Activated CD4-positive, alpha-beta T cell treated with anti-CD3 and anti-CD28 coated beads for 4 hours (primary cell): ENCODE measurements around the gene USP31.

Source experiments
- DNase-seq, 2 donors: peaks; one replicate each; pipeline ENCODE4 v3.0.0-alpha.2; 2020

Gene USP31

GRCh38 chr16:23085949-23086348 is 63.3 kb downstream of the USP31 start:
- no peak for DNase-seq

DNA sequence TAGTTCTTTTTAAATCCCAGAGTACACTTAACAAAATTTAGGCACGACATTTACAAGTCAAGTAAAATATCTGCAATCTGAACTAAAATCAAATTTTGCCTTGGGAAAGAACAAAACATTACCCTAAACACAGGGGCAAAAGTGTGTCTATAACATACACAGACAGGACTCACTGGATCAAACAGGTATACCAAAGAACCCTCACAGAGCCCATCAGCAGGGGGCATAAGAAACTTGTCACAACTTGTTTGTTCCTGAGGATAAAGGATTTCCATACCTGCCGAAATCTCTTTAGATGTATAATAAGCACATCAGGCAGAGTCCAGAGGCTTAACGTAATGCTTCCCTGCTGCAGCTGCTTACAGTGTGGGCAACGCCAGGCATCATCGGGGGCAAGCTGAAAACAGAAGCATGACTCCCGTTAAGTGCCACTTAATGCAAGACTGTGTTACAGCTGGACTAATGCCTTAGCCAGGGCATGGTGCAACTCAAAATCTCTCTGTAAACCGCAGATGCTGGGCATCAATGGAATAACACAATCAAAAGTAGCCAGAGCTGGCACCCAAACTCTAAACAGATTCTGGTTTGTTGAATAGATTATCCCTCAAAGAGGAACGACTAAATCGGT is 67.0 kb downstream of the USP31 start:
- DNase-seq, result no peak

DNA sequence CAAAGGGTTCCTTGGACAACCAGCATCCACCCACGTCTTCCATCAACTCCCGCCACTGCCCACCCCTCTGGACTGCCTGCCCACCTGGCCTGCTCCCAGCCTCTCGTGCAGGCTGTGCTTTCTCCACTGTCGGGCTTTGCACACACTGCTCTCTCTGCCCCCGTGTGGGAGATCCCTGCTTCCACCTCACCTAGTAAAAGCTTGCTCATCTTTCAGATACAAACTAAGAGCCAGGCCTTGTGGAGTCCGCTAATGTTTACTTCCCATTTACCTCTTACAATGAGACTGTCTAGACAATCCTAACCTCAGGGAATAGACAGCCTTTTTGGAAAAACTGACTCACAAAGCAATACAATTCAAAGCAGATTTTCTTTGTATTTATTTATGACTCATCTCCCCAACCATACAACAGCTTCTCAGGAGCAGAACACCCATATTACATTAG is 67.6 kb downstream of the USP31 start:
- peak in 1 of 2 donors; percentile 4 for DNase-seq

DNA sequence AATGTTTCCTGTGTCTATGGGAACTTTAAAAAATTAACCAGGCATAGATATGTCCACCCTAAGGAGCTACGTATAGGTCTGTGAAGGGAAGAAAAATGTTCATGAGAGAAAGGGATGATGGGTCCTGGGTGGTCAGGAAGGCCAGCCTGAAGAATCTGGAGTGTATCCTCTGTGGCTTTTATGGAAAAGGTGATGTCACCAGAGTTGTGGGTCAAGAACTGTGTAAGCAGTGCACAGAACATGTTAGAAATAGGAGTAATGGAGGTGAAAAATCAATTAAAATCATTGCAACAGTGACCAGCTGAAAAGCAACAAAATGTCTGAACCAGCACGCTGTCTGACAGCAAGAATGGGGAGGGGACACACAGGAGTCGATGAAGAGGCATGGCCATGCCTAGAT is 68.5 kb downstream of the USP31 start:
- DNase-seq, result no peak

DNA sequence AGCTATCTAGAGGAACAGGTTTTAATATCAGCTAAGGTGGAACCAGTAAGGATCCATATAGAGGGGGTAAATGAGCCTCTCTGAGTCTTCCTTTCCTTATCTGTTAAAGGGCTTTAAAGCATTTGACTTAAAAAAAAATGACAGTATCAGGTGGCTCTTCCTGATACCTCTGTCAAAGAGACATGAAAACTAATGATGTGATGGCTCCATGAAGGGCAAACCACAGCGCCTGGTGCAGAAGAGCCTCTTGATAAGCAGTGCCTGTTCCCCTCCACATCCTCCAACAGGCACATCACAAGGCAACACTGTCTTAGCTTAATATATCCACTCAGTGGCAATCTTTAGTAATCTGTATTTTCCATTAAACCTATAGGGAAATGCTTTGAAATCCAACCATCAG is 68.9 kb downstream of the USP31 start:
- DNase-seq, result no peak

GRCh38 chr16:23079675-23080301 is 69.5 kb downstream of the USP31 start:
- no peak for DNase-seq

DNA sequence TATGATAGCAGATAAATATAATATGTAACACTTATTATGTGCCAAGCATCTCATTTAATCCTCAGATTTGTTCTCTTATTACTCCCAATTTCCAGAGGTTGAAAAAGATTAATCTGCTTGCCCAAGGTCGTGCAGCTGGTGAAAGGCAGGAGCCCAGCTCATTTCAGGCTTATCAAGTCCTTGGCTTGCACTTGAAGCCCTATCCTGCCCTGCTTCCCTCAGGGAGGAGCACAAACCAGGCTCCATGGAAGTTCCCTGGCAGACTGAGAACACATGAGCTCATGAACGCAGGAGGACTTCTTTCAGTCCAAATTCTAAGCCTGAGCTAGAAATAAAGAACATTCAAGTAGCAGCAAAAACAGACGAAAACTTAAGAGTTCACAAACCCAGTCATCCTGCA is 74.8 kb downstream of the USP31 start:
- DNase-seq, result no peak

DNA sequence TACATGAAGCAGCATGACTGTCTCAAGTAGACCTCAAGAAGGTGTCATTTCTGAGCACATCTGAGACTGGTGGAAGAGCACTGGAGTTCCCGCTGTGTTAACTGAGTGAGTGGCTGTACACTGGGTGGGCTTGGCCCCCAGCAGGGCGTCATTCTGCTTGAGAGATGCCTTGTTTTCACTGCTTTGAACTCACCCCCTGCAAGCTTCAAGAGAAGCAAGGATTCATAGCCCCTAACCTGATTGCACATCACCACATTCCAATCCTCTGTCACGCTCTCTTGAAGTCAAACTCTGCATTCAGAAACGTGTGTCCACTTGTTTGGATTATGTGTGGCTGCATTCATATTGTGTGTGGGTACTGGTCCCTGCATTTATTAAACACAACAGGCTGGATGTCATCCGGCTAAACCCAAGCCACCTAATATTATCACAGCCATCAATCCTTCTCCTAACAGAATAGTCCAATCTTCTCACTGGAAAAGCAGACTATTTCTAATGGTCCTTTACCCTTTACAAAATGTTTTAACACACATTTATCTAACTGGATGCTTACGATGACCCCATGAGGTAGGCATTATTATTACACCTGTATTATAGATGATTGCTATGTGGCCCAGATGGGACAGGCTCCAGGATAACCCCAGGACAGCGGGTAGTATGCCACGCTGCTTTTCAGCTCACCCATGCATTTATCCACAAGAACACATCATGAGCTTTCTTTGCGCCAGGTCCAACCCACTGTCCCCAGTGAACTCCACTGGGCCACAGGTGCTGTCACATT is 76.3 kb downstream of the USP31 start:
- no peak for DNase-seq

DNA sequence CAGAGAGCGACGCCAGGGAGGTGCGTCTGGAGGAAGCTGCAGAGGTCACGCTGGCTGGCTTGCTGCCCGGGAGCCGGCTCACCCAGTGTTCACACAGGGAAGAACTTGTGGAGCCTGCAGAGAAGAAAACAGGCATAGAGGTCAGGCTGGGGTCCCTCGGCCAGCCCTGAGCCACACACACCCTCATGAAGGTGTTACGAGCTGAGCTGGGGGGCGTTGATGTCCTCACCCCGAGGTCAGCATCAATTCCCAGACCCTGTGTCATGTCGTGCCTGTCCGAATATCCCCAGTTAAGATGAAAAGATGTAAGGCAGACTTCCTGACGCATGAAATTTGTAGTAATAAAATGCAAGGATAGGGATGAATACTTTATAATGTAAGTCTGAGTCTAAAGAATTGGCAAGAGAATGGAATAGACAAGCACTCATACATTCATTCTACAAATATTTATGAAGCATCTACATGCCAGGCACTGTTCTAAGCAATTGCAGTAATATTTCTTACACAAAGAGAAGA is 77.1 kb downstream of the USP31 start:
- DNase-seq, result no peak

DNA sequence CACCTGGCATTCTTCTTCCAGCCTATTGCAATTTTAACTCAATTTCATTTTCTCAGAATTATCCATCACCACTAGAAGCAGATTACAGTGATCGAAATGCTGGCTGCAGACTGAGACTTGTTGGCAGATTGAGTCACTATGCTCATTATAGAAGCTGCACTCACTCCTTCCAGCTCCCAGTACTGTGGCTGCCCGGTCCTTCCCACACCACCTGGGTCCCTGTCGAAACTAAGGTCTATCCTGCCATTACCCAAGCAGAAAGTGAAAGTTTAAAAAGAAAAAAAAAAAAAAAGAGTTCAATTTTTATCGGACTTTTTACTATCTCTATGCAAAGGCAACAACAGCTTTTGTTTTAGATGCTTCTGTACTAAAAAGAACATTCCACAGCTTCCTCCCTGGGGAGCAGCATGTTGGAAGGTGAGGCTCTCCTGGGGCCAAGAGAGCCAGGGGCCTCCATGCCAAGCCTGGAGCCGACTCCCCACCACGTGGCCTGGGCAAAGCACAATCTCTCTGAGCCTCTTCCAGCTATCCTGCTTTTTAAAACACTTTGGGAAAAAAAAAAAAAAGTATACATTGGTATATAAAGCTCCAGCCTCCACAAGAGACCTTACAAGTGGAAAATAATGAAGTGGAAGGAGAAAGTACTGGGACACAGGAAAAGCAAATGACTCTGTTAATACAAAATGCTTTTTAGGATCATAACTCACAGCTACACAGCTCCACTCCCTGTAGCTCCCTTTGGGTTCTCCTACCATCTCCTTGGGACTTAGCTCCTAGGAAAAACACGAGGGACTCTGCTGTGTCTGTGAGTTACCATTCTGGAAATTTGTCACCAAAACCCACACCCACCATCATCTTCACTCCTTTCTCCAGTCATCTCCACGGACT is 77.8 kb downstream of the USP31 start:
- DNase-seq, result no peak

DNA sequence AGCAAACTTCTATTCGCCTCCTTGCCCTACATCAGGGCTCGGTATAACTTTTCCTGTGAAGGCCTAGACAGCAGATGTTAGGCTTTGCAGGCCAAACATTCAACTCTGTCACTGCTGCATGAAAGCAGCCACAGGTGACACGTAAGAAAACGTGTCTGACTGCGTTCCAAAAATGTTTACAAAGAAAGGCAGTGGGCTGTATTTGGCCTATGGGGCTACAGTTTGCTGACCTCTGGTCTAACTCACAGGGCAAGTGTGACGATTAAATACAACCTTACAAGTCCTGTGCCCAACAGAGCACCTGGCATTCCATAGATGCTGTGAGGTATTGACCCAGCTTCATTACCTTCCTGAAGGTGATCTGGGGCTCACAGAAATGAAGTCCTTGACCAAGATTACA is 79.4 kb downstream of the USP31 start:
- DNase-seq, result no peak

GRCh38 chr16:23068079-23068736 is 81.0 kb downstream of the USP31 start:
- DNase-seq, result no peak

DNA sequence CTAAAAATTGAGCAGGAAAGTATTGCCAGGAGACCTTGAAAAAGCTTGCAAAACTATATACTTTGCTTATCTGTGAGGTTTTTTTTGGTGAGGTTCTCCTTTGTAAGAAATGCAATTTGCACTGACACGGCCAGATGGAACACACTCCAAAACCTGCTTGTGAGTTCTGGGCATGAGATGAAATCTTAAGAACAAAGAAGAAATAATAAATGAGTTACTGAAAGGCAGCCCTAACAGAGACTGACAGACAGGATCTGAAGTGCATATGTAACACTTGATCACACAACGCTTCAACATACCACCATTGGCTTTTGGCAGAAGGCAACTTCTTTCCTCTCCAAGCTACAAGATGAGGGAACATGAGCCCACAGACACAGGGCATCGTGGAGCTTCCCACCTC is 82.6 kb downstream of the USP31 start:
- DNase-seq, result no peak

DNA sequence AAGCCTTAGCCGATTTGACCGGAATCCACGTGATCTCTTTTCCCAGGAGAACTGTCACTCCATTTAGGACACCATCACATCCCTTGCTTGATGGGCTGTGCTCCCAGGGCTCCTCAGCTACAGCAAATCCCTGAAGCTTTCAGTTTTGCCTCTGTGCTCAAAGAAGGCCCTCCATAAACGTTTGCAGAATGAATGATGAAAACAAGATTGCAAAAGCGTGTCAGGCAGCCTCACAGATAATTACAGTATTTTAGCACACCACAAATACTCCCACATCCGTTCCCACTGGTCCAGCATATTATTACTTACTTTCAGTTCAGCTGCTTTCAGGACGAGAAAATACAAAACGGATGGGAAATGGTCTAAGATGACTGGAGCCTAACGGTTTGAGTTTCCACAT is 84.6 kb downstream of the USP31 start:
- DNase-seq, result no peak

DNA sequence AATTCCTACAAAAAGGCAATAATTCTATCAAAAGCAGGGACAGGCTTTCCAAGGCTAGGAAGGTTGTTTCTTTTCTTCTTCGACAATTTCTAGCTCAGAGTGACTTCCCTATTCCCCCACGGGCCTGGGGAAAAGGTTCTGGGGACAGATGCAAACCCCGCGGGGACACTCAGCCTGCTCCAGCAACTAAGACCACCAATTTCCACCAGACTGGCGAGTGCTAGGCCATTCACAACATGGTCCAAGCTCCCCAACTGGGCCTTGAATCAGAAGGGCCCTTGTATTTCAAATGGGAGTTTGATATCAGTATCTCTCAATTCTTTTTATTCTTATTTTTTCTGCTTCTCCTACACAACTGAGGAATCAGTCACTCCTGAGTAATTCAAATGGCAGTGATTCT is 86.7 kb downstream of the USP31 start:
- DNase-seq, result no peak

GRCh38 chr16:23061669-23062068 is 87.6 kb downstream of the USP31 start:
- DNase-seq, result no peak

GRCh38 chr16:23060458-23061320 is 88.6 kb downstream of the USP31 start:
- DNase-seq, result peak; percentile 40 to 55

GRCh38 chr16:23059433-23059832 is 89.8 kb downstream of the USP31 start:
- no peak for DNase-seq

DNA sequence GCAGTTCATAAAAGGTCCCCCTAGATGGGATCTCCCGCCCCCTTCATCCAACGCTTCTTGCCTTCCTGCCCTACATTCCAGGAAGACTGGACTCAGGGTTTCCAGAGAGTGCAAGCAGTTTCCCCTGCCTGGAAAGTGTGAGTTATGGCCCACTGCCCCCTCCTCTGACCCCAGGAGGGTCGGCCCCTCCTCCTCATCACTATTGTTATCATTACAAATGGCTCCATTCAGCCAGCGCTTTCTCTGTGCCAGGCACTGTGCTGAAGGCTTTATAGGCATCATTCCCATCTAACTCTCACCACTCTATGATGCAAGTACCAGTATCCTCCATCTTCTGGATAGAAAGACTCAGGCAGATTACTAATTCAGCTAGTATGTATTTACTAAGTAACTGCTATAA is 90.7 kb downstream of the USP31 start:
- DNase-seq, result no peak

DNA sequence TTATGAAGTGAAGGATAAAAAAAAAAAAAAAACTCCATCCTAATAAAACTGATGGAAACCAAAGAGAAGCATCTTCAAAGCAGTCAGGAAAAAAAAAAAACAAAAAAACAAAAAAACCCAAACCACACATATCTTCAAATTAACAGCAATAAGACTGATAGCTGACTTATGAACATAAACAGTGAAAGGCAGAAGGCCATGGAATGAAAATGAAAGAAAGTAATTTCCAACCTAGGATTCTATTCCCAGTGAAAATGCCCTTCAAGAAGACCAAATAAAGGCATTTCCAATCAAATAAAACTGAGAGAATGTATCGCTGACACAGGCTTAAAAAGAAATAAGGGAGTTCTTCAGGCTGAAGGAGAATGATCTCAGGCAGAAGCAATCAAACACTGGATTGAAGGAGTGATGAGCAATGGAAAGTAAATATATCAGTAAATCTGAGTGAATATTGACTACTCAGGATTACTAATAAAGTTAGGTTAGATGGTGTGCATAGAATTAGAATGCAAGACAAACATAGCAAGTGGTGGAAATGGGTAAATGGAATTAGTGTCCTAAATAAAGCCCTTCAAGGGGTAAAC is 92.1 kb downstream of the USP31 start:
- DNase-seq, result no peak

DNA sequence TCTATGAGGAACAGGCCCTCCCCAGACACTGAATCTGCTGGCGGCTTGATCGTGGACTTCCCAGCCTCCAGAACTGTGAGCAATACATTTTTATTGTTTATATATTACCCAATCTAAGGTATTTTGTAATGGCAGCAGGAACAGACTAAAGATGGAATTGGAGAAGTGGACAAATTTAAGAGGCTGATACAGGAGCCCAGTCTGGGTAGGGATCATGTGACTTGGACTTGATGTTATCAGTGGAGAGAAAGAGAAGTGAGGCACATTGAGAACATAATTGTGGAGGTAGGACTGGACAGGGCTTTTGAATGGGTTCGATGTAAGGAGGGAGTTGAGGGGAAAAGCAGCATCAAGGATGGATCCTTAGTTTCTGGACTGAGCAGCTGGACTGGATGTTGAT is 93.8 kb downstream of the USP31 start:
- DNase-seq, result no peak
